ENCODE measurements around the gene RFC4.
"Not testable (repeated sequence)": the region's sequence is repeated elsewhere in the genome, so short reads cannot be mapped to it uniquely, and the experiment has no call there.

The RFC4 gene

GRCh38 chr3:186824430-186825139, 18.3 kb upstream of the RFC4 start:
- no peak for DNase-seq

- DNase-seq, result no peak
Measured at GRCh38 chr3:186823386-186823785, 17.1 kb upstream of the RFC4 start.

DNA sequence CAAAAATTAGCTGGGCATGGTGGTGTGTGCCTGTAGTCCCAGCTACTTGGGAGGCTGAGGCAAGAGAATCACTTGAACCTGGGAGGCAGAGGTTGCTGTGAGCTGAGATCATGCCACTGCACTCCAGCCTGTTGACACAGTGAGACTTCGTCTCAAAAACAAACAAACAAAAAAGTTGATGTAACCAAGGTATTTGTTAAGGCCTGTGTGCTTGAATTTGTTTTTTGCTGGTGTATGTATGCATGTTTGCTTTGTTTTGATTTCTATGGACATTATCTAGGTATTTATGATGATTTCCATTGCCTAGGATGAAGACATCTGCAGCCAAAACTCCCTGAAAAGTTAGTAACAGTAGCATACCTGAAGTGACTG, 16.1 kb upstream of the RFC4 start:
- DNase-seq, result not testable (repeated sequence)

DNA sequence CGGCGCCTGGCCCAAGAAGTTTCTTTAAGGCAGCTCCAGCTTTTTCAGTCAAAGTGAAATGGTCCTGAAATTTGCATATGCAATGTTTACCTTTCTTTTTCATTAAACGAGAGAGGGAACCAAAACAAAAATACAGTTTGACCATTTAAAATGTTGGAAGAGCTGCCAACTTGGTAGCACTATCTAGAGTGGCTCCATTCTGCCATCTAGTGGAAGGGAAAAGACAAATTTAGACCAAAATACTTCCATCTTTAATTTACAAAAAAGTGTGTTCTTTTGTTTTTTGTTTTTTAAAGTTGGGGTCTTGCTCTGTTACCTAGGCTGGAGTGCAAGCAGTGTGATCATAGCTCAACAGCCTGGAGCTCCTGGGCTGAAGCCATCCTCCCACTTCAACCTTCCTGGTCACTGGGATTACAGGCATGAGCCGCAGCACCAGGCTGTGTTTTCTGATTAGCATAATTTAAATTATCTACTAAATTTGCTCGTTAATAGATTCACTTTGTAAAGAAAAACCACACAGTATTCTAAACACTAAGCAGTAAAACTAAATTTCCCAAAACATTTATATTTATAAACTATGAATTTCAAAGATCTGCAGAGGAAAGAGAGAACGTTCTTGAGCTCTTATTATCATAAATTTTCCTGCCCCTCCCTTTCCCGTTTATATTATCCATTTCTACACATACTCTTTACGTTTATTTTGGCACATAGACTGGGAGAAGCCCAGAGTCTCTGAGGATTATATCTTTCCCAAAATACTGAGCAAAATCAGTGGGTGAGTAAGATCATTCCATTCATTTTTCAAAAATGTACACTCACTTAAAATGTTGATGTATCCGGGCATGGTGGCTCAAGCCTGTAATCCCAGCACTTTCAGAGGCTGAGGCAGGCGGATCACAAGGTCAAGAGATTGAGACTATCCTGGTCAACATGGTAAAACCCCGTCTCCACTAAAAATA, 15.4 kb upstream of the RFC4 start:
- no peak for DNase-seq

GRCh38 chr3:186818956-186819355, 12.7 kb upstream of the RFC4 start:
- no peak for DNase-seq

GRCh38 chr3:186818516-186818915, 12.2 kb upstream of the RFC4 start:
- no peak for DNase-seq

GRCh38 chr3:186815435-186815834, 9.2 kb upstream of the RFC4 start:
- no peak for DNase-seq

DNA sequence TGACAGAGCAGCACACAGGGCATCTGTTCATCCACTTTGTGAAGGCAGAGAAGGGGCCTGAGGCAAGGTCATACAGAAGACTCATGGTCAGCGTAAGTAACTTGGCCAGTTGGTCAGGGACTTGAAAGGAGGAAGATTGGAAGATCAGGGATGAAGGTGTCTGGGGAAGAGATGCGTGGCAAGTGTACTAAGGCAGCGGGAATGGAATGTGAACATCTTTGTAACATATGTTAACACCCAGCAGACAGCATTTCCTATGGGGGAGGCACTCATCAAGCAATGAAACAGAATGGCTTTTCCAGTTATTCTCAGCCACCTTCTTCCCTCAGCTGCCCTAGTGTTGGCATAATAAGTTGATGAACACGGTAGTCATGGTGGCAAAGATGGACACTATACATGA, 7.8 kb upstream of the RFC4 start:
- DNase-seq, result no peak

- not testable (repeated sequence) for DNase-seq
Measured at GRCh38 chr3:186811313-186811712, 5.0 kb upstream of the RFC4 start.

DNA sequence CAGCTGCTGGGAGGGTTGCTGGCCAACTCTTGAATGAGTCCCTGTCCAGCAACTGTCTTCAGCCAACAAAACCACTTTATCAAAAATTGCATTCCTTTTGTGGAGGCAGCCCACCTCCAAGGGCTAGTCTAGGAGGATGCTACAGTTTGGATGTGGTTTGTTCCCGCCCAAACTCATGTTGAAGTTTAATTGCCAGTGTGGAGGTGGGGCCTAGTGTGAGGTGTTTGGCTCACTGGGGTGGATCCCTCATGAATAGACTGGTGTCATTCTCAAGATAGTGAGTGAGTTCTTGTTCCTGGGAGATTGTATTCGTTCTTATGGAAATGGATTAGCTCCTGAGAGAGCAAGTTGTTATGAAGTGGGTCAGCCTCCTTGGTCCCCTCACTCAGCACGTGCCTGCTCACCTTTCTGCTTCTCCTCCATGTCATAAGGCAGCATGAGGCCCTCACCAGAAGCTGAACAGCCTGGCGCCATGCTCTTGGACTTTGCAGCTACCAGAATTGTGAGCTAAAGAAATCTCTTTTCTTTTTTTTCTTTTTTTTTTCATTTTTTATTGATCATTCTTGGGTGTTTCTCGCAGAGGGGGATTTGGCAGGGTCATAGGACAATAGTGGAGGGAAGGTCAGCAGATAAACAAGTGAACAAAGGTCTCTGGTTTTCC, 4.2 kb upstream of the RFC4 start:
- no peak for DNase-seq

DNA sequence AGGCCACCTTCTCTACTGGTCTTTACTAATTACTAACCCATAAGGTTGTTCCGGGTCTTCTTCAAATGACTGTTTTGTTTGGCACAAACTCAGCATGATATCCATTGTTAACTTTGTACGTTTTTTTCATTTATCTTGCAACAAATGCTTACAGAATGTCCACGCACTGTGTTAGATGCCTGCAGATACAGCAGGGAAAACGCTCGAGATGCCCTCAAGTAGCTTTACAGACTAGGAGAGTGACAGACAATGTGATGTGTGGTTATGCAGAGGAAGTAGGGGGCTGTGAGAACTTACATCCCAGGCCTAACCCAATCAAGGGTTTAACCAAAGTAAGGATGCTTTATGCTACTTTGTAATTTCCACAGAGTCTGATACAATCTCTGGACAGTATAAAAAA, 949 bp upstream of the RFC4 start:
- DNase-seq, result no peak

DNA sequence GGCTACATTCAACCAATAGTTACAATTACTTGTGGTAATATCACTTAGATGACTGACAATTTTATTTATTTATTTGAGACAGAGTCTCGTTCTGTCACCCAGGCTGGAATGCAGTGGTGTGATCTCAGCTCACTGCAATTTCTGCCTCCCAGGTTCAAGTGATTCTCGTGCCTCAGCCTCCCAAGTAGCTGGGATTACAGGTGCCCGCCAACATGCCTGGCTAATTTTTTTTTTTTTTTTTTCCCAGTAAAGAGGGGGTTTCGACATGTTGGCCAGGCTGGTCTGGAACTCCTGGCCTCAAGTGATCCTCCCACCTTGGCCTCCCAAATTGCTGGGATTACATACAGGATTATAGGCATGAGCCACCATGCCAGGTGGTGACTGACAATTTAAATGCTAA, 2.8 kb downstream of the RFC4 start:
- DNase-seq, result not testable (repeated sequence)

DNA sequence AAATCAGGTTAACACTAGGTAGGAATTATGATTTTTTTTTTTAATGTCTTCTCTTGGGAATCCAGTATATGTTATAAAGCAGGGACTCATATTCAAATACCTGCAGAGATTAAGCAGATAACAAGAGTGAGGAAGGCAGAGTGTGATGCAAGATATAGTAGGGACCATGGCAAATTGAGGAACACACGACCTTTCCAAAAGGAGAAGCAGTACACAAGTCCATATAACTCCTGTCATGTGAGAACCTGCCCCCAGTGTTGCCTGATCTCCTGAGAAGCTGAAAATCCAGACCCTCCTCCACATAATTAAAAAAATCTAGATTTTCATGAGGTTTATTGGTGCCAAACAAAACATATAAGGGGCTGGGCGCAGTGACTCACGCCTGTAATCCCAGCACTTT, 3.6 kb downstream of the RFC4 start:
- no peak for DNase-seq

- DNase-seq, result no peak
Measured at GRCh38 chr3:186800285-186800684, 6.0 kb downstream of the RFC4 start.

DNA sequence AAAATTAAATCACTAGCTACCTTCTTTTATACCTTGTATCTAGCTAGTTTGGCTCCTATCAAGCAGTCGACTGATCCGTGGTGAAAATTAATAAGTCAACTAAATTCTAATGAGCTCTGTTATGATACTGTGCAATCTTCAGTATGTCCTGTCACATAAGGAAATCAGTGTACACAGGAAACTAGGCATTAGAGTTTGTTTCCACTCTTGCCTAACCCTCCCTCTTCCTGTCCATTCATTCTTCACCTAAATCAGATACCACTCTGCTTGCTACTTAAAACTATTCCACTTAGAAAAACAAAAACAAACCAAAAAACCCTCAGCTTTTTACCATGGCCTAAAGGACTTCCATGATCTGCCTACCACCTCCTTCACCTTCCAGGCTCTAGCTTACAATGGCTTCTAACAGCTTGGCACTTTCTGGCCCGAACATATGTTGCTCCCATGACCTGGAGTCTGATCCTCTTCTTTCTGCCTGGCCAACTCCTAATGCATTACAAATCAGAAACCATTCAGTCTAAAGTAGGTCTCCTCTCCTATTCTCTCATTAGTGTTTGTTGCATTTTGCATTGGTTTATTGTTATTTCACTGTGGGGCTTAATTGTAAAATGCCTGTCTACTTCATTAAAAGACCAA, 7.9 kb downstream of the RFC4 start:
- DNase-seq, result no peak

- DNase-seq, result peak; percentile 92
Measured at GRCh38 chr3:186790261-186790981, 15.9 kb downstream of the RFC4 start.

DNA sequence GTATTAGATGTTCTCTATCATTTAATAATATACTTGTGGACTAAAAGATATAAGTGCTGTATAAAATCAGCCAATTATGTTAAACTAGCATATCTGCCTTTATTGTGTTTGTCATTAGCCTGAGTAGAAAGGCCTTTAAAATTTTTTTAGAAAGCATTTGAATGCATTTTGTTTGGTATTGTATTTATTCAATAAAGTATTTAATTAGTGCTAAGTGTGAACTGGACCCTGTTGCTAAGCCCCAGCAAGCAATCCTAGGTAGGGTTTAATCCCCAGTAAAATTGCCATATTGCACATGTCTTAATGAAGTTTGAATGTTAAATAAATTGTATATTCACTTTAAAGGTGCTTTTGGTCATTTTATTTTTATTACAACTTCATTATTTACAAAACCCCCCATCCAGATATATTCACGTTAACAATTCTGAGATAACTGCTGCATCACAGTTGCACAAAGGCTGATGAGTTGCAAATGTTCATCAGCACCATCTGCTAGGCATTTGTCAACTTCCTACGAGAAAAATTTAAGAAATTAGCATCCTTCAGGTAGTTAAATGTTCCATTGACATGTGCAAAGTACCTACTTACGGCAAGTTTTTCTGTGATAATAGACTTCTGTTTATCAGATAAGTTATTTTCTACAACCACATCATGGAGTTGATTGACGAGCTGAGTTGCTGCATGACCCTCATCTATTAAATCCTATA, 16.6 kb downstream of the RFC4 start:
- DNase-seq, result peak; percentile 61

GRCh38 chr3:186788482-186789370, 17.6 kb downstream of the RFC4 start:
- peak; percentile 38 for DNase-seq

DNA sequence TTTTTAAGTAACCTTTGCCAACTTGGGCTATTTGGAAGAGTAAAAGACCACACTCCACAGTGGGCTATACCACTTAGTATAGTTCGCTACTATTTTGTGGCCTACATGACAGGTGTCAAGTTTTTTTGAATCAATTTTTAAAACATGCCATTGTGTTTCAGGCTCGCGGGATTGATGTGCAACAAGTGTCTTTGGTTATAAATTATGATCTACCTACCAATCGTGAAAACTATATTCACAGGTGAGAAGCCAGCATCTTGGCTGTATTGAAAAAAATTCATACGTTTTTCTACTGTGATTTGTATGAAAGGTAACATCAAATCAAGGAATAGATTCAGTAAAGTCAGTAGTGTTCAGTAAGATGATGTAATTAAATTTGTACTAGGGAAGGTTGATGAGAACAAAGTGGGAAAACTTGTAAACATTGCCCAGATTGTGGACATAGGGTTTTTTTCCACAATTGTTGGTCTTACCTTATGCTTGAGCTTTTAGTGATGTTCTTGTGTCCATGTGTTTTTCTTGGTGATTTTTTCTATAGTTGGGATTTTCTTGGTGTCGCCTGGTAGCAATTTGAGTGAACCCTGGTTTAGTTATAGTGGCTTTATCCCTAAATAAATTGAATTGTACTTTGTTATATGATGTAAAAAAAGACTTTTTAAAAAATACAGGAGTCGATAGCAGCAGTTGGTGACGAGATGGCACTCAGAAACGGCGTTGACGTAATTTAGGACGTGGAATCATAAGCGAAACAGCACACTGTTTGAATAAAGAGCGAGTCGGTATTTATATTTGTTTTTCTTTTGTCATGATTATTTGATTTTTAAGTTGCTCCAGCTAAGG, 18.4 kb downstream of the RFC4 start:
- DNase-seq, result no peak

GRCh38 chr3:186786922-186787321, 19.4 kb downstream of the RFC4 start:
- no peak for DNase-seq
